Vagina (tissue), 2 donors: ENCODE measurements around the gene FAM50A.

ENCODE experiments used
- CTCF ChIP-seq, 3 experiments: fragments of 450-650 bp in 2 of 3; fragments of 200-600 bp in 1 of 3; sonication (generic) in 1 of 3; IDR thresholded peaks; one replicate each; pipeline ENCODE4 v1.5.1; 2017 to 2019; ENCODE audit warnings: antibody characterized with exemption in 3 of 3, mild to moderate bottlenecking in 2 of 3, moderate library complexity in 2 of 3
- POLR2AphosphoS5 ChIP-seq, 2 donors: sonication (generic); formaldehyde crosslinking; IDR thresholded peaks; one replicate each; pipeline ENCODE4 v1.9.0; 2017; ENCODE audit warnings: antibody characterized with exemption in 2 of 2, mild to moderate bottlenecking in 2 of 2, low read depth in 1 of 2; ENCODE audit not compliant: insufficient read depth in 1 of 2

- TF ChIP-seq POLR2AphosphoS5 (IDR thresholded peaks at IDR 0.05; ENCODE audit: insufficient read depth in 1 of 2, low read depth in 1 of 2) (no peak), CTCF (IDR thresholded peaks at IDR 0.05) (no peak)
These were observed 16.4 kb downstream of the FAM50A start for GRCh38 chrX:154460326-154460725.
